Activated CD8-positive, alpha-beta memory T cell treated with anti-CD3 and anti-CD28 coated beads, Interleukin-2, amount 10 ng/mL, durations not matched to agents 7 days and 5 days (primary cell): Measurements from ENCODE around the gene WHRN. TPM values are rescaled to one million over a fixed set of nuclear protein-coding genes. Genes with fewer than 3 reads are reported as not detected.
A peak's percentile ranks its signal among the peaks of the same experiment; 100 is the strongest.

ENCODE experiments used
- ATAC-seq: fragments of 150-1000 bp; cut with Tn5 transposase; one replicate; pipeline ENCODE4 v1.10.0; 2021; ENCODE audit warnings: moderate library complexity
- CTCF ChIA-PET: fragments of 350-600 bp; sonication (Branson Sonifier 250); formaldehyde crosslinking; loops from one replicate; lab custom pipeline; 2021; ENCODE audit warnings: antibody characterized with exemption; lab: Charles Lee
- DNase-seq: peaks from one replicate; pipeline ENCODE4 v3.0.0-alpha.2; 2020
- H3K27ac Mint-ChIP-seq: one replicate; pipeline ENCODE4 v1.8.0; 2021; ENCODE audit warnings: mild to moderate bottlenecking, mixed read lengths
- H3K27me3 Mint-ChIP-seq: one replicate; pipeline ENCODE4 v1.8.0; 2021; ENCODE audit warnings: mixed read lengths
- H3K36me3 Mint-ChIP-seq: one replicate; pipeline ENCODE4 v1.8.0; 2021; ENCODE audit warnings: mild to moderate bottlenecking, mixed read lengths
- H3K4me1 Mint-ChIP-seq: one replicate; pipeline ENCODE4 v1.8.0; 2021; ENCODE audit warnings: mixed read lengths
- H3K4me3 Mint-ChIP-seq: one replicate; pipeline ENCODE4 v1.8.0; 2021; ENCODE audit warnings: mild to moderate bottlenecking, moderate library complexity, mixed read lengths
- H3K9me3 Mint-ChIP-seq: one replicate; pipeline ENCODE4 v1.8.0; 2022; ENCODE audit warnings: low read depth, mixed read lengths
- total RNA-seq, 2 experiments: library from RNA; stranded (reverse); gene quantifications; one replicate each; pipeline ENCODE4 v1.2.3, GENCODE V29; 2021

Gene WHRN
- total RNA-seq, 2 experiments from 2014 or later: 6.5 to 12.4 TPM

- no peaks in the 10 kb centered on the region for H3K4me1 Mint-ChIP-seq
- CTCF ChIA-PET: interaction anchor here (1.1 kb wide), 1 partner anchor 17 kb away, joined by 3 read pairs; no protein-coding TSS in a partner anchor
- no peak overlapping the region for H3K27ac Mint-ChIP-seq
- H3K36me3 Mint-ChIP-seq: no peaks in the 10 kb centered on the region
- H3K9me3 Mint-ChIP-seq: no peaks in the 10 kb centered on the region
- H3K27me3 Mint-ChIP-seq: peaks cover 43% of the 10 kb centered on the region
- no peak overlapping the region for H3K4me3 Mint-ChIP-seq
- DNase-seq (no peak), ATAC-seq (no peak)
These were observed 20.2 kb upstream of the WHRN start for GRCh38 chr9:114525513-114525912.

- no peak overlapping the region for H3K27ac Mint-ChIP-seq
- no peaks in the 10 kb centered on the region for H3K9me3 Mint-ChIP-seq
- CTCF ChIA-PET: no interaction called here
- no peak overlapping the region for H3K4me3 Mint-ChIP-seq
- H3K4me1 Mint-ChIP-seq: no peaks in the 10 kb centered on the region
- no peaks in the 10 kb centered on the region for H3K36me3 Mint-ChIP-seq
- no peak for ATAC-seq
- H3K27me3 Mint-ChIP-seq: peaks cover 39% of the 10 kb centered on the region
- no peak for DNase-seq
These were observed 19.0 kb upstream of the WHRN start for GRCh38 chr9:114524247-114524681.

GRCh38 chr9:114522847-114523246 is 17.6 kb upstream of the WHRN start:
- Mint-ChIP-seq H3K27ac (no peak overlapping the region), H3K36me3 (peaks cover 3% of the 10 kb centered on the region), H3K4me3 (no peak overlapping the region), H3K9me3 (no peaks in the 10 kb centered on the region), H3K27me3 (peaks cover 39% of the 10 kb centered on the region), H3K4me1 (peaks cover 8% of the 10 kb centered on the region)
- CTCF ChIA-PET: interaction anchor here (3.6 kb wide), 1 partner anchor 130 kb away, joined by 11 read pairs; no protein-coding TSS in a partner anchor
- no peak for ATAC-seq
- DNase-seq: no peak

- no peak for ATAC-seq
- H3K36me3 Mint-ChIP-seq: peaks cover 3% of the 10 kb centered on the region
- peaks cover 11% of the 10 kb centered on the region for H3K4me1 Mint-ChIP-seq
- DNase-seq: no peak
- no peak overlapping the region for H3K4me3 Mint-ChIP-seq
- H3K27me3 Mint-ChIP-seq: peaks cover 39% of the 10 kb centered on the region
- CTCF ChIA-PET: interaction anchor here (3.6 kb wide), 1 partner anchor 131 kb away, joined by 11 read pairs; no protein-coding TSS in a partner anchor
- H3K27ac Mint-ChIP-seq: no peak overlapping the region
- H3K9me3 Mint-ChIP-seq: no peaks in the 10 kb centered on the region
These were observed 17.0 kb upstream of the WHRN start for GRCh38 chr9:114522286-114522685.

GRCh38 chr9:114521846-114522245 is 16.6 kb upstream of the WHRN start:
- CTCF ChIA-PET: interaction anchor here (3.6 kb wide), 1 partner anchor 131 kb away, joined by 11 read pairs; no protein-coding TSS in a partner anchor
- Mint-ChIP-seq H3K4me3 (no peak overlapping the region), H3K9me3 (no peaks in the 10 kb centered on the region), H3K27me3 (peaks cover 39% of the 10 kb centered on the region), H3K4me1 (peaks cover 12% of the 10 kb centered on the region), H3K36me3 (peaks cover 3% of the 10 kb centered on the region), H3K27ac (no peak overlapping the region)
- ATAC-seq (no peak), DNase-seq (no peak)

DNA sequence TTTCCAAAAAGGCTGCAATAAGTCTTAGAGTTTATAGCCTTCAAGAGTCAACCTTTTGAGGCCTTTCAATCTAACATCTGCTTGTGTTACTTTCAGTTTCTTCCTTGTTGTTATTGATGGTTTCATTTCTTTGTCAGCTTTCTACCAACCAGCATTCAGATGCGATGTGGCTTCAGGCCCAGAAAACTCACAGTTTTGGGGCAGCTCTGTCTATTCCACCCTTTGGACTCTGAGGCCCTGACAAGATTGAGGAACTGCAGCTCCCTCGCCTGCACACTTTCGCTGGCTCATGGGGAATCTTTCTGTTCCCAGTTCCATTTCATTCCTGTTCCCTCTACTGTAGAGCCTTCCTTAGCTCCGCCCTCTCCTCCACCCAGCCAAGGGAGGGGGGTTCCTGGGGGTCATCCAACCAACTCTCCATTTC is 13.3 kb upstream of the WHRN start:
- peaks cover 12% of the 10 kb centered on the region for H3K4me1 Mint-ChIP-seq
- peaks cover 3% of the 10 kb centered on the region for H3K36me3 Mint-ChIP-seq
- no peaks in the 10 kb centered on the region for H3K9me3 Mint-ChIP-seq
- CTCF ChIA-PET: interaction anchor here (1.0 to 2.6 kb wide), 4 partner anchors 11 to 113 kb away, joined by 3 to 12 read pairs (median 7); no protein-coding TSS in a partner anchor
- no peak for DNase-seq
- H3K4me3 Mint-ChIP-seq: no peak overlapping the region
- H3K27ac Mint-ChIP-seq: peak overlapping the region; percentile 64
- ATAC-seq: peak; percentile 70
- H3K27me3 Mint-ChIP-seq: peaks cover 28% of the 10 kb centered on the region

DNA sequence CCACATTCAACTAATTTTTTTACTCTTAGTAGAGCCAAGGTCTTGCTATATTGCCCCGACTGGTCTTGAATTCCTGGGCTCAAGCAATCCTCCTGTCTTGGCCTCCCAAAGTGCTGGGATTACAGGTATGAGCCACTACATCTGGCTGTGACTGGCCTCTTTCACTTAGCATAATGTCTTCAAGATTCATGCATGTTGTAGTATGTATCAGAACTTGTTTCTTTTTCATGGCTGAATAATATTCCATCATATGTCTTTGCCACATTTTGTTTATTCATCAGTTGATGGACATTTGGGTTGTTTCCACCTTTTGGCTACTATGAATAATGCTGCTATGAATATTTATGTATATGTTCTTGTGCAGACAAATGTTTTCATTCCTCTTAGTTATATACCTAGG is 12.8 kb upstream of the WHRN start:
- H3K27ac Mint-ChIP-seq: peak overlapping the region; percentile 64
- peaks cover 15% of the 10 kb centered on the region for H3K4me1 Mint-ChIP-seq
- H3K36me3 Mint-ChIP-seq: peaks cover 3% of the 10 kb centered on the region
- no peak for ATAC-seq
- CTCF ChIA-PET: interaction anchor here (0.5 to 2.6 kb wide), 6 partner anchors 10 to 135 kb away, joined by 3 to 12 read pairs (median 7); no protein-coding TSS in a partner anchor
- no peaks in the 10 kb centered on the region for H3K9me3 Mint-ChIP-seq
- no peak for DNase-seq
- H3K4me3 Mint-ChIP-seq: no peak overlapping the region
- peaks cover 25% of the 10 kb centered on the region for H3K27me3 Mint-ChIP-seq

DNA sequence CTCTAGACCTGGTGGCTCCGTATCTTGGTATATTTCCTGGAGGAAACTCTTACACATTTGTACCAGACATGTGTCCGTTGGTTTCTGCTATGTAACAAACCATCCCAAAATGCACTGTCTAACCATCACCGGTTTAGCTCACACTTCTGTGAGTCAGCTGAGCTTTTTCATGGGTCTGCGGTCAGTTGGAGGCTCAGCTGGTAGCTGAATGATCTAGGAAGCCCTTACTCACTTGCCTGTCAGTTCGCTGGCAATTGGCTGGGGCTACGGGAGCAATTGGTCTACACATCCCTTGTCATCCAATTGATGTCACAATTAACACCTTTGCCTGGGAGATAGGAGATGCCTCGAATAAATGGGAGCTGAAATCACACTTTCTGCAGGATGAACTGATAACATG is 11.6 kb upstream of the WHRN start:
- Mint-ChIP-seq H3K27ac (no peak overlapping the region), H3K9me3 (no peaks in the 10 kb centered on the region), H3K4me3 (no peak overlapping the region), H3K4me1 (peaks cover 15% of the 10 kb centered on the region), H3K36me3 (peaks cover 3% of the 10 kb centered on the region), H3K27me3 (peaks cover 17% of the 10 kb centered on the region)
- ATAC-seq (no peak), DNase-seq (no peak)
- CTCF ChIA-PET: interaction anchor here (1.0 to 2.6 kb wide), 3 partner anchors 8 to 136 kb away, joined by 3 to 10 read pairs (median 3); no protein-coding TSS in a partner anchor

- no peak for ATAC-seq
- no peak overlapping the region for H3K4me3 Mint-ChIP-seq
- H3K9me3 Mint-ChIP-seq: no peaks in the 10 kb centered on the region
- peaks cover 15% of the 10 kb centered on the region for H3K4me1 Mint-ChIP-seq
- peaks cover 3% of the 10 kb centered on the region for H3K36me3 Mint-ChIP-seq
- CTCF ChIA-PET: interaction anchor here (2.6 kb wide), 1 partner anchor 138 kb away, joined by 10 read pairs; no protein-coding TSS in a partner anchor
- no peak overlapping the region for H3K27ac Mint-ChIP-seq
- H3K27me3 Mint-ChIP-seq: peaks cover 11% of the 10 kb centered on the region
- no peak for DNase-seq
These were observed 10.3 kb upstream of the WHRN start for GRCh38 chr9:114515528-114515927.

- Mint-ChIP-seq H3K27ac (no peak overlapping the region), H3K4me1 (peaks cover 15% of the 10 kb centered on the region), H3K9me3 (no peaks in the 10 kb centered on the region), H3K27me3 (peaks cover 23% of the 10 kb centered on the region), H3K36me3 (peaks cover 3% of the 10 kb centered on the region), H3K4me3 (no peak overlapping the region)
- CTCF ChIA-PET: no interaction called here
- DNase-seq (no peak), ATAC-seq (no peak)
These were observed 8.6 kb upstream of the WHRN start for GRCh38 chr9:114513959-114514267.

DNA sequence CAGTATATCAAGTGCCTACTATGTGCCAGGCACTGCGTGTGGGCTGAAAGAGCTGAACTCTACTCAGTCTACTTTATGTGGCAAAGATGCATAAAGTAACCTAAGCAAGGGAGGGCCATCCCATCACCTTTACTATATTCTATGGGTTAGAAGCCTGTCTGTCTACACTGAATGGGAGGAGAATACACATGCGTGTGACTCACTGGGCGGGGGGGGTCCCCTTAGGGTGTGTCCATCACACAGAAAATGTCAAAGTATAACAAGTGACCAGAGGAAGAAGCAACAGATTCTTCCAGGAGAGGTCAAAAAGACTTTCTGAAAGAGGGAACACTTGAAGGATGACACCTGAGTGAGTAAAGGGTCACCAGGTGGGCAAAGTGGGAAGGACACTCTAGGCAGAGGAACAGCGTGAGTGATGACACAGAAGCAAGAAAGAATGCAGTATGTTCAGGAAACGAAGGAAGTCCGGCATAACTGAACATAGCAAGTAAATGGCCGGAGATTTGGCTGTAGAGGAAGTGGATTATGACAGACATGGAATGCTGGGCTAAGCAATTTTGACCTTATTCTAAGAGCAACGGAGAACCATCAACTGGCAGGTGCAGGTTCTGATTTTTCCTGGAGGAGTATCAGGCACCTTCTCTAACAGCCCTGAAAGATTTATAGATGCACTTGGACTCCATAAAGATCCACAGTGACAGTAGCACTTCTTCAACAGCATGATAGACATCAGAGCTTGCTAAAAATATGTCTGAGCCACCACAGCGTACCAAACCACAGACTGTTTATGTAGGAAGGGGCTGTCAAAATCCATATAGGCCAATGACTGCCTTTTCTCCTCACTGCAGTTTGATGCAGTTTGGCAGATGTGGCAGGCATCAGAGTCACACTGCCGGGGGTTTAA is 8.0 kb upstream of the WHRN start:
- Mint-ChIP-seq H3K36me3 (peaks cover 3% of the 10 kb centered on the region), H3K4me3 (no peak overlapping the region), H3K9me3 (no peaks in the 10 kb centered on the region), H3K4me1 (peaks cover 9% of the 10 kb centered on the region), H3K27me3 (peaks cover 29% of the 10 kb centered on the region), H3K27ac (no peak overlapping the region)
- CTCF ChIA-PET: no interaction called here
- no peak for ATAC-seq
- no peak for DNase-seq

DNA sequence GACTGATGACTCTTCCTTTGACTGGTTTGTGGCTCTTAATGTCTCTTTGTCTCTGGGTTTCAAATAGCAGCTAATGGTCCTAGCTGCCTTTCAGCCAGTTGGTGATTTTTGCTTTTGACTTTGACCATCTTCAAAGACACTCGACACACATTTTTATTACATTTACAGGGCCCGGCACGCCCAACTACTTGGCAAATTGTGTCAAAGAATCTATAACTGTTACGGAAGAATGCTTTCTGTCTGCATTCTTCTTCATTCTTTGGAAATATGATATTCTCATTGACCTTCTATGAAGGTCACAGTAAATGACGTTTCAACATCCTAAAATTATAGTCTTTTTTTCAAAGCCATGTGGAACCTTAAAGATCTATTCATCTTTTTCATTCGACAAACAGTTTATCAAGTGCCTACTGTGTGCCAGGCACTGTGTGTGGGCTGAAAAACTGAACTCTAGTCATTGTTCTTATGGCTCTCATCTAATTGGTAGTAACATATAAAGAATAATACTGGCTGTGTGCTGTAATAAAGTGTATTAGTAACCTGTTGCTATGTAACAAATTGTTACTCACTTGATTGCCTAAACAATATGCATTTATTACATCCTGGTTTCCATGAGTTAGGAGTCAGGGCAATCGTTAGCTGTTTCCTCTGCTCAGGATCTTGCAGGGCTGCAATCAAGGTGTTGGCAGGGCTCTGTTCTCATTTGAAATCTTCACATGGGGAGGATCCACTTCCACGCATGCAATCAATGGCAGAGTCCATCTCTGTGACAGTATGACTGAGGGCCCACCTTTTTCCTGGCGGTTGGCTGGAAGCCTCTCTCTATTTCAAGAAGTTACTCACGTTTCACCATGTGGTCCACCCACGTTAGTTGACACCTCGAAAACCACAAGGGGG is 7.0 kb upstream of the WHRN start:
- H3K4me3 Mint-ChIP-seq: no peak overlapping the region
- no peak for DNase-seq
- peaks cover 40% of the 10 kb centered on the region for H3K27me3 Mint-ChIP-seq
- ATAC-seq: no peak
- no peaks in the 10 kb centered on the region for H3K9me3 Mint-ChIP-seq
- H3K4me1 Mint-ChIP-seq: peaks cover 3% of the 10 kb centered on the region
- CTCF ChIA-PET: interaction anchor here (1.2 kb wide), 1 partner anchor 25 kb away, joined by 4 read pairs; no protein-coding TSS in a partner anchor
- no peak overlapping the region for H3K27ac Mint-ChIP-seq
- H3K36me3 Mint-ChIP-seq: no peaks in the 10 kb centered on the region

- no peak for ATAC-seq
- Mint-ChIP-seq H3K9me3 (no peaks in the 10 kb centered on the region), H3K36me3 (no peaks in the 10 kb centered on the region), H3K4me3 (no peak overlapping the region), H3K4me1 (peaks cover 21% of the 10 kb centered on the region), H3K27me3 (peaks cover 58% of the 10 kb centered on the region), H3K27ac (no peak overlapping the region)
- CTCF ChIA-PET: interaction anchor here (0.8 to 10.6 kb wide), 22 partner anchors 9 to 191 kb away, joined by 3 to 105 read pairs (median 3); partner anchors contain the start of gene ATP6V1G1
- DNase-seq: peak; percentile 50
These were observed 2.5 kb upstream of the WHRN start for GRCh38 chr9:114507726-114508125.
